Mucosa of descending colon (tissue), 3 donors: ENCODE measurements around the gene H2BK1. TPM values are rescaled to one million over a fixed set of nuclear protein-coding genes. Genes with fewer than 3 reads are reported as not detected.

Experiments used
- ATAC-seq: fragments of 200-7000 bp; cut with Tn5 transposase; one replicate; pipeline ENCODE4 v1.9.1; 2020; ENCODE audit warnings: mild to moderate bottlenecking, moderate library complexity
- DNase-seq, 3 donors: peaks; one replicate each; pipeline ENCODE4 v3.0.0-alpha.2; 2020
- H3K36me3 ChIP-seq: fragments of 200-600 bp; one replicate; pipeline ENCODE4 v1.8.0; 2021; ENCODE audit warnings: low read depth, mild to moderate bottlenecking
- H3K4me1 ChIP-seq: fragments of 200-600 bp; one replicate; pipeline ENCODE4 v1.8.0; 2021; ENCODE audit warnings: low read depth, mild to moderate bottlenecking
- H3K4me3 ChIP-seq: fragments of 200-600 bp; one replicate; pipeline ENCODE4 v1.8.0; 2021; ENCODE audit warnings: mild to moderate bottlenecking
- H3K9me3 ChIP-seq: fragments of 200-600 bp; one replicate; pipeline ENCODE4 v1.8.0; 2021; ENCODE audit warnings: mild to moderate bottlenecking
- intact Hi-C, 2 donors: fragments of 100-400 bp; cut with DNase I in 1 of 2; cut with micrococcal nuclease in 1 of 2; formaldehyde crosslinking; loops; one replicate each; pipeline versions ENCODE4 v1.11.0 to v1.11.1; 2022; cut with DNase I, micrococcal nuclease
- total RNA-seq, 3 donors: library from RNA; stranded (reverse); fragmentation: NEBNext Ultra II Directional in 2 of 3; extraction: Animal tissue kit (Norgen Biotek cat#: 25700) in 2 of 3; gene quantifications; one replicate each; pipeline versions ENCODE4 v1.2.1 to v1.2.4, GENCODE V29; 2021 to 2023
- TF ChIP-seq, protein P1 (sequence below): fragments of 200-600 bp; IDR thresholded peaks from one replicate; pipeline ENCODE4 v1.8.0; 2022; ENCODE audit warnings: antibody characterized with exemption, mild to moderate bottlenecking
- donor health status: DM: no; HTN: no; CAD: no; lungs with moderate emphysema.
- donor health status: DM: no; HTN: no; CAD: no.
- donor health status: DM: no; HTN: yes; CAD: no.

The H2BK1 gene
- total RNA-seq, 3 donors from 2014 or later: not detected

DNA sequence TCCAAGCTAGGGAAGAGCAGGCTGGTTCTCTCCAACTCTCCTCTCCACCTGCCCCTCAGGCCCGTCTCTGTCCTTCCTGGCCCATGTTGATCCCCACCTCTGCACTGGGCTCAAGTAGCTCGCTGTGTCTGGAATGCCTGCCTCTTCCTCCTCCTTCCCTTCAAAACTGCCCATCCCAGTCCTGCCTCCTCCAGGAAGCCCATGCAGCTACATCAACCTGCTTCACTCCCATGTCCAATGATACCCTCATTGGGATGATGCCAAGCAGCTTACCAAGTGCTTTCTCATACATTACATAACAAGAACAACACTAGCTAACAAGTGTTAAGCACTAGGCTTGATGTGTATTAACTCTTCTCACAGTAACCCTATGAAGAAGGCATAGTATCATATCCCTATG, 31.5 kb downstream of the H2BK1 start:
- intact Hi-C loops: loop anchor here in 1 of 2 donors (10.0 kb wide), 1 partner anchor 126 kb away; no protein-coding TSS in a partner anchor
- H3K36me3 ChIP-seq: no peaks in the 10 kb centered on the region
- H3K4me3 ChIP-seq: no peak overlapping the region
- no peaks in the 10 kb centered on the region for H3K9me3 ChIP-seq
- no peaks in the 10 kb centered on the region for H3K4me1 ChIP-seq
- TF ChIP-seq, protein P1, sequence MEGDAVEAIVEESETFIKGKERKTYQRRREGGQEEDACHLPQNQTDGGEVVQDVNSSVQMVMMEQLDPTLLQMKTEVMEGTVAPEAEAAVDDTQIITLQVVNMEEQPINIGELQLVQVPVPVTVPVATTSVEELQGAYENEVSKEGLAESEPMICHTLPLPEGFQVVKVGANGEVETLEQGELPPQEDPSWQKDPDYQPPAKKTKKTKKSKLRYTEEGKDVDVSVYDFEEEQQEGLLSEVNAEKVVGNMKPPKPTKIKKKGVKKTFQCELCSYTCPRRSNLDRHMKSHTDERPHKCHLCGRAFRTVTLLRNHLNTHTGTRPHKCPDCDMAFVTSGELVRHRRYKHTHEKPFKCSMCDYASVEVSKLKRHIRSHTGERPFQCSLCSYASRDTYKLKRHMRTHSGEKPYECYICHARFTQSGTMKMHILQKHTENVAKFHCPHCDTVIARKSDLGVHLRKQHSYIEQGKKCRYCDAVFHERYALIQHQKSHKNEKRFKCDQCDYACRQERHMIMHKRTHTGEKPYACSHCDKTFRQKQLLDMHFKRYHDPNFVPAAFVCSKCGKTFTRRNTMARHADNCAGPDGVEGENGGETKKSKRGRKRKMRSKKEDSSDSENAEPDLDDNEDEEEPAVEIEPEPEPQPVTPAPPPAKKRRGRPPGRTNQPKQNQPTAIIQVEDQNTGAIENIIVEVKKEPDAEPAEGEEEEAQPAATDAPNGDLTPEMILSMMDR: no peak
- DNase-seq (no peak), ATAC-seq (no peak)

- intact Hi-C loops: loop anchor here in 1 of 2 donors (10.0 kb wide), 1 partner anchor 127 kb away; no protein-coding TSS in a partner anchor
- ATAC-seq (no peak), DNase-seq (no peak)
- H3K36me3 ChIP-seq: no peaks in the 10 kb centered on the region
- H3K4me3 ChIP-seq: no peak overlapping the region
- no peaks in the 10 kb centered on the region for H3K4me1 ChIP-seq
- TF ChIP-seq, protein P1: no peak
- H3K9me3 ChIP-seq: no peaks in the 10 kb centered on the region
These were observed 32.1 kb downstream of the H2BK1 start for GRCh38 chr7:151178236-151178635.

- Histone ChIP-seq H3K36me3 (no peaks in the 10 kb centered on the region), H3K4me3 (no peak overlapping the region), H3K9me3 (no peaks in the 10 kb centered on the region), H3K4me1 (no peaks in the 10 kb centered on the region)
- intact Hi-C loops: loop anchor here in 1 of 2 donors (10.0 kb wide), 1 partner anchor 127 kb away; no protein-coding TSS in a partner anchor
- no peak for DNase-seq
- ATAC-seq: no peak
- TF ChIP-seq, protein P1: no peak
These were observed 33.0 kb downstream of the H2BK1 start for GRCh38 chr7:151177310-151177709.

- TF ChIP-seq, protein P1: no peak
- no peak overlapping the region for H3K4me3 ChIP-seq
- H3K36me3 ChIP-seq: no peaks in the 10 kb centered on the region
- ATAC-seq (no peak), DNase-seq (no peak)
- H3K9me3 ChIP-seq: no peaks in the 10 kb centered on the region
- intact Hi-C loops: loop anchor here in 1 of 2 donors (10.0 kb wide), 1 partner anchor 128 kb away; no protein-coding TSS in a partner anchor
- no peaks in the 10 kb centered on the region for H3K4me1 ChIP-seq
These were observed 33.9 kb downstream of the H2BK1 start for GRCh38 chr7:151176401-151176800.

GRCh38 chr7:151175793-151176311, 34.4 kb downstream of the H2BK1 start:
- intact Hi-C loops: loop anchor here in 1 of 2 donors (10.0 kb wide), 1 partner anchor 129 kb away; no protein-coding TSS in a partner anchor

More at GRCh38 chr7:151175793-151176311, 34.4 kb downstream of the H2BK1 start:
- Histone ChIP-seq H3K36me3 (no peaks in the 10 kb centered on the region), H3K9me3 (no peaks in the 10 kb centered on the region), H3K4me3 (no peak overlapping the region), H3K4me1 (no peaks in the 10 kb centered on the region)
- DNase-seq: no peak
- TF ChIP-seq, protein P1: no peak
- no peak for ATAC-seq
